Upper lobe of left lung (tissue), 4 donors: ENCODE data around the gene TAF10.

Source experiments
- POLR2A ChIP-seq, 4 donors: fragments of 450-650 bp; IDR thresholded peaks; one replicate each; pipeline ENCODE4 v1.5.1; 2016 to 2017; ENCODE audit warnings: antibody characterized with exemption in 4 of 4, mild to moderate bottlenecking in 2 of 4
- POLR2AphosphoS5 ChIP-seq, 2 donors: sonication (generic); formaldehyde crosslinking; IDR thresholded peaks; one replicate each; pipeline ENCODE4 v1.5.1; 2017; ENCODE audit warnings: antibody characterized with exemption in 2 of 2
- TF ChIP-seq, protein P1 (sequence below), 6 experiments: fragments of 450-650 bp in 4 of 6; fragments of 200-600 bp in 2 of 6; sonication (generic) in 2 of 6; IDR thresholded peaks; one replicate each; pipeline ENCODE4 v1.5.1; 2016 to 2019; ENCODE audit warnings: antibody characterized with exemption in 6 of 6

GRCh38 chr11:6614446-6614845 lies 2.4 kb upstream of the TAF10 start:
- TF ChIP-seq POLR2AphosphoS5 (IDR thresholded peaks at IDR 0.05) (no peak), POLR2A (IDR thresholded peaks at IDR 0.05) (no peak)
- TF ChIP-seq, protein P1, sequence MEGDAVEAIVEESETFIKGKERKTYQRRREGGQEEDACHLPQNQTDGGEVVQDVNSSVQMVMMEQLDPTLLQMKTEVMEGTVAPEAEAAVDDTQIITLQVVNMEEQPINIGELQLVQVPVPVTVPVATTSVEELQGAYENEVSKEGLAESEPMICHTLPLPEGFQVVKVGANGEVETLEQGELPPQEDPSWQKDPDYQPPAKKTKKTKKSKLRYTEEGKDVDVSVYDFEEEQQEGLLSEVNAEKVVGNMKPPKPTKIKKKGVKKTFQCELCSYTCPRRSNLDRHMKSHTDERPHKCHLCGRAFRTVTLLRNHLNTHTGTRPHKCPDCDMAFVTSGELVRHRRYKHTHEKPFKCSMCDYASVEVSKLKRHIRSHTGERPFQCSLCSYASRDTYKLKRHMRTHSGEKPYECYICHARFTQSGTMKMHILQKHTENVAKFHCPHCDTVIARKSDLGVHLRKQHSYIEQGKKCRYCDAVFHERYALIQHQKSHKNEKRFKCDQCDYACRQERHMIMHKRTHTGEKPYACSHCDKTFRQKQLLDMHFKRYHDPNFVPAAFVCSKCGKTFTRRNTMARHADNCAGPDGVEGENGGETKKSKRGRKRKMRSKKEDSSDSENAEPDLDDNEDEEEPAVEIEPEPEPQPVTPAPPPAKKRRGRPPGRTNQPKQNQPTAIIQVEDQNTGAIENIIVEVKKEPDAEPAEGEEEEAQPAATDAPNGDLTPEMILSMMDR (IDR thresholded peaks at IDR 0.05): no peak
